WTC11 (cell line): ENCODE measurements around the gene FHL3.

Source experiments
- ATF1 ChIP-seq: sonication (generic); formaldehyde crosslinking; IDR thresholded peaks from 2 replicates; pipeline ENCODE4 v1.8.1; 2023; ENCODE audit warnings: mild to moderate bottlenecking, moderate library complexity, missing genetic modification reagents
- ATF3 ChIP-seq: sonication (generic); formaldehyde crosslinking; conservative IDR thresholded peaks from 2 replicates; pipeline ENCODE4 v1.8.1; 2022; ENCODE audit warnings: mild to moderate bottlenecking, missing genetic modification reagents
- CREM ChIP-seq: sonication (generic); formaldehyde crosslinking; IDR thresholded peaks from 2 replicates; pipeline ENCODE4 v1.8.1; 2022; ENCODE audit warnings: mild to moderate bottlenecking, missing genetic modification reagents, moderate library complexity
- CTCF ChIP-seq: fragments of 200-600 bp; IDR thresholded peaks from 2 replicates; pipeline ENCODE4 v1.8.0; 2022; ENCODE audit warnings: antibody characterized with exemption
- ERG ChIP-seq: fragments of 250-450 bp; sonication (Bioruptor Pico); IDR thresholded peaks from 2 replicates; pipeline ENCODE4 v1.8.0; 2021; ENCODE audit warnings: mild to moderate bottlenecking
- JUN ChIP-seq: sonication (generic); formaldehyde crosslinking; IDR thresholded peaks from 2 replicates; pipeline ENCODE4 v1.8.0; 2023; ENCODE audit warnings: mild to moderate bottlenecking, missing genetic modification reagents
- MAX ChIP-seq: sonication (generic); formaldehyde crosslinking; IDR thresholded peaks from 2 replicates; pipeline ENCODE4 v1.8.0; 2022; ENCODE audit warnings: mild to moderate bottlenecking, missing genetic modification reagents
- MLX ChIP-seq: sonication (generic); formaldehyde crosslinking; IDR thresholded peaks from 2 replicates; pipeline ENCODE4 v1.8.1; 2023; ENCODE audit warnings: mild to moderate bottlenecking, missing genetic modification reagents, moderate library complexity
- PREB ChIP-seq: sonication (generic); formaldehyde crosslinking; IDR thresholded peaks from 2 replicates; pipeline ENCODE4 v1.8.1; 2022; ENCODE audit warnings: mild to moderate bottlenecking, missing genetic modification reagents, moderate library complexity, borderline replicate concordance
- SP1 ChIP-seq: sonication (generic); formaldehyde crosslinking; conservative IDR thresholded peaks from 2 replicates; pipeline ENCODE4 v1.8.1; 2022; ENCODE audit warnings: missing genetic modification reagents
- TCF7 ChIP-seq: sonication (generic); formaldehyde crosslinking; IDR thresholded peaks from 2 replicates; pipeline ENCODE4 v1.8.0; 2022; ENCODE audit warnings: mild to moderate bottlenecking, low read depth, missing genetic modification reagents, moderate library complexity
- USF2 ChIP-seq: sonication (generic); formaldehyde crosslinking; IDR thresholded peaks from 2 replicates; pipeline ENCODE4 v1.8.1; 2023; ENCODE audit warnings: mild to moderate bottlenecking, missing genetic modification reagents, moderate library complexity
- ZNF416 ChIP-seq: fragments of 250-450 bp; sonication (Bioruptor Pico); IDR thresholded peaks from 2 replicates; pipeline ENCODE4 v1.9.0; 2021; ENCODE audit warnings: mild to moderate bottlenecking, inconsistent platforms

GRCh38 chr1:38037221-38037939, 32.1 kb upstream of the FHL3 start:
- TF ChIP-seq CTCF = no peak
- no peak for TF ChIP-seq JUN (CRISPR knock-in tag)
- TF ChIP-seq TCF7 (CRISPR knock-in tag) = no peak
- TF ChIP-seq USF2 (CRISPR knock-in tag) = no peak
- no peak for TF ChIP-seq MAX (CRISPR knock-in tag)
- no peak for TF ChIP-seq SP1 (CRISPR knock-in tag)
- no peak for TF ChIP-seq ATF3 (CRISPR knock-in tag)
- no peak for TF ChIP-seq CREM
- TF ChIP-seq PREB (CRISPR knock-in tag) = no peak
- TF ChIP-seq ATF1 (CRISPR knock-in tag) = no peak
- no peak for TF ChIP-seq ZNF416 (CRISPR knock-in tag)
- no peak for TF ChIP-seq MLX (CRISPR knock-in tag)
- no peak for TF ChIP-seq ERG (CRISPR knock-in tag)
